Stimulated activated CD8-positive, alpha-beta memory T cell treated with anti-CD3 and anti-CD28 coated beads, Interleukin-4, amount 100 ng/mL, for 24 hours (primary cell): ENCODE results near the gene PSTPIP2.
"Not testable (repeated sequence)": the region's sequence is repeated elsewhere in the genome, so short reads cannot be mapped to it uniquely, and the experiment has no call there.

Experiments
- DNase-seq: peaks from one replicate; pipeline ENCODE4 v3.0.0-alpha.2; 2020; ENCODE audit warnings: low read depth

The PSTPIP2 gene

GRCh38 chr18:46071653-46072375, at the start of gene PSTPIP2:
TSS of gene PSTPIP2 (minus strand) at chr18:46072260. CDS start at chr18:46072188, 72 bp downstream.
- DNase-seq = peak; percentile 44

- DNase-seq = no peak
Measured at GRCh38 chr18:46113751-46114150, 41.7 kb upstream of the PSTPIP2 start.

- DNase-seq = no peak
Measured at GRCh38 chr18:46110406-46110805, 38.3 kb upstream of the PSTPIP2 start.

- DNase-seq = no peak
Measured at GRCh38 chr18:46109386-46109785, 37.3 kb upstream of the PSTPIP2 start.

- DNase-seq = peak; percentile 78
Measured at GRCh38 chr18:46104128-46104911, 32.3 kb upstream of the PSTPIP2 start, which contains the start of gene HAUS1. TSS of gene HAUS1 (plus strand) at chr18:46104385. CDS start at chr18:46104412, 27 bp downstream.

- DNase-seq = no peak
Measured at GRCh38 chr18:46099463-46099862, 27.4 kb upstream of the PSTPIP2 start.

GRCh38 chr18:46098616-46098933, 26.5 kb upstream of the PSTPIP2 start:
- DNase-seq = no peak

- peak; percentile 76 for DNase-seq
Measured at GRCh38 chr18:46097801-46098615, 25.9 kb upstream of the PSTPIP2 start, which contains the start of gene ATP5F1A. TSS of gene ATP5F1A (minus strand) at chr18:46098296. CDS start at chr18:46098231, 65 bp downstream.

GRCh38 chr18:46097431-46097800, 25.4 kb upstream of the PSTPIP2 start:
- DNase-seq = no peak

GRCh38 chr18:46096651-46097300, 24.7 kb upstream of the PSTPIP2 start:
- DNase-seq = no peak

GRCh38 chr18:46095532-46095931, 23.5 kb upstream of the PSTPIP2 start:
- DNase-seq = no peak

GRCh38 chr18:46088501-46088900, 16.4 kb upstream of the PSTPIP2 start:
- not testable (repeated sequence) for DNase-seq

- no peak for DNase-seq
Measured at GRCh38 chr18:46084431-46084830, 12.4 kb upstream of the PSTPIP2 start.

- no peak for DNase-seq
Measured at GRCh38 chr18:46080156-46080555, 8.1 kb upstream of the PSTPIP2 start.

GRCh38 chr18:46079336-46079735, 7.3 kb upstream of the PSTPIP2 start:
- no peak for DNase-seq

GRCh38 chr18:46073474-46074331, 1.6 kb upstream of the PSTPIP2 start:
- DNase-seq = no peak

- no peak for DNase-seq
Measured at GRCh38 chr18:46072959-46073358, 899 bp upstream of the PSTPIP2 start.

- DNase-seq = no peak
Measured at GRCh38 chr18:46072376-46072867, 362 bp upstream of the PSTPIP2 start.

- DNase-seq = no peak
Measured at GRCh38 chr18:46070815-46071652, 1.0 kb downstream of the PSTPIP2 start.

- DNase-seq = no peak
Measured at GRCh38 chr18:46070232-46070631, 1.8 kb downstream of the PSTPIP2 start.
